Medulla oblongata (tissue), 1 donor: ENCODE results near the gene ASB6.
A peak's percentile ranks its signal among the peaks of the same experiment; 100 is the strongest.
"Not testable (repeated sequence)": the region's sequence is repeated elsewhere in the genome, so short reads cannot be mapped to it uniquely, and the experiment has no call there.

ENCODE experiments used
- DNase-seq: peaks from one replicate; pipeline ENCODE4 v3.0.0-alpha.2; 2015; ENCODE audit errors: extremely low spot score

Gene ASB6

GRCh38 chr9:129643706-129644105 lies 1.8 kb upstream of the ASB6 start:
- no peak for DNase-seq

- no peak for DNase-seq
Measured at GRCh38 chr9:129640871-129641749, 841 bp downstream of the ASB6 start.

GRCh38 chr9:129640086-129640870 lies 1.7 kb downstream of the ASB6 start:
- peak; percentile 60 for DNase-seq

GRCh38 chr9:129639756-129640085 lies 2.2 kb downstream of the ASB6 start:
- DNase-seq: no peak

GRCh38 chr9:129639034-129639630 lies 2.8 kb downstream of the ASB6 start:
- no peak for DNase-seq

GRCh38 chr9:129637673-129638439 lies 4.1 kb downstream of the ASB6 start:
- no peak for DNase-seq

- no peak for DNase-seq
Measured at GRCh38 chr9:129637102-129637501, 4.8 kb downstream of the ASB6 start.

- DNase-seq: not testable (repeated sequence)
Measured at GRCh38 chr9:129636343-129636742, 5.6 kb downstream of the ASB6 start.

- DNase-seq: no peak
Measured at GRCh38 chr9:129635099-129636065, 6.6 kb downstream of the ASB6 start.

- no peak for DNase-seq
Measured at GRCh38 chr9:129633848-129634247, 8.1 kb downstream of the ASB6 start.

- no peak for DNase-seq
Measured at GRCh38 chr9:129633207-129633606, 8.7 kb downstream of the ASB6 start.

- no peak for DNase-seq
Measured at GRCh38 chr9:129632460-129632859, 9.5 kb downstream of the ASB6 start.

- no peak for DNase-seq
Measured at GRCh38 chr9:129631674-129632129, 10.2 kb downstream of the ASB6 start.

GRCh38 chr9:129630967-129631673 lies 10.8 kb downstream of the ASB6 start:
- peak; percentile 69 for DNase-seq

- DNase-seq: no peak
Measured at GRCh38 chr9:129629251-129629820, 12.6 kb downstream of the ASB6 start.

GRCh38 chr9:129628709-129629108 lies 13.2 kb downstream of the ASB6 start:
- DNase-seq: no peak

- DNase-seq: no peak
Measured at GRCh38 chr9:129627556-129628440, 14.2 kb downstream of the ASB6 start.

- DNase-seq: no peak
Measured at GRCh38 chr9:129626625-129627284, 15.2 kb downstream of the ASB6 start.
